Karpas-422 (cell line): ENCODE measurements around the gene BZW2. TPM values are rescaled to one million over a fixed set of nuclear protein-coding genes. Genes with fewer than 3 reads are reported as not detected.

Experiments
- DNase-seq: peaks from one replicate; pipeline ENCODE4 v3.0.0-alpha.2; 2015
- H2AFZ ChIP-seq: fragments of 200-600 bp; sonication (generic); 2 replicates; pipeline ENCODE4 v1.6.1; 2014; ENCODE audit warnings: antibody characterized with exemption, low read length, mixed read lengths
- H3K27ac ChIP-seq: fragments of 200-600 bp; sonication (generic); 2 replicates; pipeline ENCODE4 v1.5.1; 2014; ENCODE audit warnings: mild to moderate bottlenecking, low read length, moderate library complexity
- H3K27me3 ChIP-seq: fragments of 200-600 bp; sonication (generic); 2 replicates; pipeline ENCODE4 v1.6.1; 2014; ENCODE audit warnings: low read length, mixed read lengths
- H3K36me3 ChIP-seq: fragments of 200-600 bp; sonication (generic); 2 replicates; pipeline ENCODE4 v1.6.1; 2014; ENCODE audit warnings: low read length, mixed read lengths; ENCODE audit not compliant: insufficient read depth
- H3K4me1 ChIP-seq: fragments of 200-600 bp; sonication (generic); 2 replicates; pipeline ENCODE4 v1.6.1; 2014; ENCODE audit warnings: mild to moderate bottlenecking, low read length, mixed read lengths
- H3K4me2 ChIP-seq: fragments of 200-600 bp; sonication (generic); 2 replicates; pipeline ENCODE4 v1.6.1; 2014; ENCODE audit warnings: low read length, low read depth, mild to moderate bottlenecking; ENCODE audit not compliant: poor library complexity, severe bottlenecking
- H3K4me3 ChIP-seq: fragments of 200-600 bp; sonication (generic); 2 replicates; pipeline ENCODE4 v1.5.1; 2014; ENCODE audit warnings: mild to moderate bottlenecking, antibody characterized with exemption, low read length, mixed read lengths
- H3K79me2 ChIP-seq: fragments of 200-600 bp; sonication (generic); 2 replicates; pipeline ENCODE4 v1.6.1; 2014; ENCODE audit warnings: mild to moderate bottlenecking, low read length, mixed read lengths
- H3K9ac ChIP-seq: fragments of 200-600 bp; sonication (generic); 2 replicates; pipeline ENCODE4 v1.6.0; 2014; ENCODE audit warnings: low read length
- H3K9me2 ChIP-seq: fragments of 200-600 bp; sonication (generic), shearing (Covaris generic); replicated peaks from 2 replicates; pipeline ENCODE4 v1.6.0; 2014; ENCODE audit warnings: mild to moderate bottlenecking, low read length, moderate library complexity; ENCODE audit not compliant: insufficient read depth
- H3K9me3 ChIP-seq: fragments of 300-700, 200-600 bp; sonication (generic); 2 replicates; pipeline ENCODE4 v1.6.1; 2014; ENCODE audit warnings: low read length, mixed read lengths
- H4K20me1 ChIP-seq: fragments of 200-600 bp; sonication (generic); 2 replicates; pipeline ENCODE4 v1.6.1; 2014; ENCODE audit warnings: mild to moderate bottlenecking, antibody characterized with exemption, low read length, low read depth; ENCODE audit not compliant: insufficient read depth
- total RNA-seq: library from RNA; depleted of rRNA; stranded (reverse); fragments of >200 nt; shearing (Covaris generic); gene quantifications from 2 replicates; pipeline ENCODE4 v1.2.3, GENCODE V29; 2014; ENCODE audit warnings: low replicate concordance

BZW2 gene
- total RNA-seq, 1 experiment from 2014 or later = 122 TPM

DNA sequence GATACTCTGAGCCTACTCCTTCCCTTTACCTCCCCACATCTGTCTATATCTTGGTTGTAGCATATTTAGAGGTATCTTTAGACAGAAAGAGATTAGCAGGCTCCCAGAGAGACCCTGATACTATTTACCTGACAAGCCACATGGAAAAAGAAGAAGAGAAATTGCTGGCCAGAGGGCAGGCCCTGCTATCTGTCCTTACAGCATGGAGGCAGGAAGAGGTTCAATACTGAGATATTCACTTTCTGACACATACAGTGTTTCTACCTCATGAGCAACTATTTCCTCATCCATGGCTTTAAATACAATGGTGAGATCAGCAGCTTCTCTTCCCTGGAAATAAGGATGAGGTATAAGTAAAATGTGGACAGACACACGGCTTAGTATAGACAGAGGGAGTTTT is 73.7 kb downstream of the BZW2 start:
- Histone ChIP-seq H3K9me3 (no peaks in the 10 kb centered on the region), H3K4me1 (no peaks in the 10 kb centered on the region)

DNA sequence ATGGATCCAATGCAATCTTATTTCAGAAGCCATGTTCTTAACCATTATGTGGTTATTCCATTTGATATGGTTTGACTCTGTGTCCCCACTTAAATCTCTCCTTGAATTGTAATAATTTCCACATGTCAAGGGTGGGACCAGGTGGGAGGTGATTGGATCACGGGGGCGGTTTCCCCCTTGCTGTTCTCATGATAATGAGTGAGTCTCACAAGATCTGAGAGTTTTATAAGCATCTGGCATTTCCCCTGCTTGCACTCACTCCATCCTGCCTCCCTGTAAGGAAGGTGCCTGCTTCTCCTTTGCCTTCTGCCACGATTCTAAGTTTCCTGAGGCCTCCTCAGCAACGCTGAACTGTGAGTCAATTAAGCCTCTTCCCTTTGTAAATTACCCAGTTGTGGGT is 75.6 kb downstream of the BZW2 start:
- no peaks in the 10 kb centered on the region for H3K36me3 ChIP-seq

More for the DNA sequence above, 73.7 kb downstream of the BZW2 start:
- Histone ChIP-seq H4K20me1 (no peaks in the 10 kb centered on the region), H3K9me2 (no peaks in the 10 kb centered on the region), H3K4me3 (no peak overlapping the region), H3K27me3 (no peaks in the 10 kb centered on the region), H3K79me2 (no peaks in the 10 kb centered on the region), H3K9ac (no peak overlapping the region), H3K27ac (no peak overlapping the region), H3K36me3 (no peaks in the 10 kb centered on the region), H2AFZ (no peak overlapping the region), H3K4me2 (no peak overlapping the region)
- DNase-seq = no peak

DNA sequence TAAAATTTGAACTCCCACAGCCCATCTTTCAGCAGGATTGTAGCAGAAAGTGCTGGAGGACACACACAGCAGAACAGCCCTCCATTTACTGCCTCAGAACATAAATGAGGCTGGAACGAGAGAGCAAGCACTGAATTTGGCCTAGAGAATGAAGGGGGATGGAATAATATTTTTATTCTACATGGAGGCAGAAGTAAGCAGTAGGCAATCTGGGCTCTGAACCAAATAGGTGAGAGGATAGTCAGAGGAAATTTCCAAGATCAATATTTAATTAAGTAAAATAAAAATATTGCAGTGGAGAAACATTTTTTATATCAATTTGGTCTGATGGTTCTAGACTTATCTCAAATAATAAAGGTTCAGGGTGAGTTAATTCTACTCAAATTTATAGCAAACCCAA is 78.4 kb downstream of the BZW2 start:
- no peaks in the 10 kb centered on the region for H3K27me3 ChIP-seq
- no peaks in the 10 kb centered on the region for H3K36me3 ChIP-seq
- no peak overlapping the region for H3K27ac ChIP-seq

More for the DNA sequence above, 75.6 kb downstream of the BZW2 start:
- Histone ChIP-seq H3K4me1 (no peaks in the 10 kb centered on the region), H3K27ac (no peak overlapping the region), H3K9ac (no peak overlapping the region), H3K9me3 (no peaks in the 10 kb centered on the region), H3K9me2 (no peaks in the 10 kb centered on the region), H3K79me2 (no peaks in the 10 kb centered on the region), H3K27me3 (no peaks in the 10 kb centered on the region), H4K20me1 (no peaks in the 10 kb centered on the region), H2AFZ (no peak overlapping the region), H3K4me3 (no peak overlapping the region), H3K4me2 (no peak overlapping the region)
- no peak for DNase-seq

DNA sequence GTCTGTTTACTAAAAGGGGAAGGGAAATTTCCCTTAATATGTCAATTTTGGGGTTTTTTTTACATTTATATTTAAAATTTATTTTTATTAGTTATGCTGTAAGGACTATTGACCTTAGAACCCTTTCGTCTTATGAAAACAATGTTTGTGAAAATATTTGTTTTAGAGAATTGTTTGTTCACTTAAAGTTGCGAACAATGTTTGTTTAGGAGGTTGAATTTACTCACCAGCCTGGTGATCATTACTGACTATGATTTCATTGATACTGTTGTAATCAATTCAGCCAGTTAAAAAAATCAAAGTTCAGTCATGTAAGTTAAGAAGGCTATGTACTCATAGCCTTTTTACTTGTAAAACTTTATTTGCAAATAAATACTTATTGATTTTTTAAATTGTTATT is 80.2 kb downstream of the BZW2 start:
- Histone ChIP-seq H3K9me2 (no peaks in the 10 kb centered on the region), H3K27ac (no peak overlapping the region), H3K9me3 (no peaks in the 10 kb centered on the region), H3K36me3 (no peaks in the 10 kb centered on the region), H3K9ac (no peak overlapping the region), H2AFZ (no peak overlapping the region), H3K79me2 (no peaks in the 10 kb centered on the region), H4K20me1 (no peaks in the 10 kb centered on the region), H3K4me2 (no peak overlapping the region), H3K4me3 (no peak overlapping the region), H3K4me1 (no peaks in the 10 kb centered on the region), H3K27me3 (no peaks in the 10 kb centered on the region)
- DNase-seq = no peak

More for the DNA sequence above, 78.4 kb downstream of the BZW2 start:
- H3K4me2 ChIP-seq = no peak overlapping the region
- H2AFZ ChIP-seq = no peak overlapping the region
- H3K4me1 ChIP-seq = no peaks in the 10 kb centered on the region
- no peaks in the 10 kb centered on the region for H3K9me2 ChIP-seq
- no peak for DNase-seq
- no peaks in the 10 kb centered on the region for H3K9me3 ChIP-seq
- no peaks in the 10 kb centered on the region for H4K20me1 ChIP-seq
- H3K9ac ChIP-seq = no peak overlapping the region
- H3K79me2 ChIP-seq = no peaks in the 10 kb centered on the region
- no peak overlapping the region for H3K4me3 ChIP-seq

DNA sequence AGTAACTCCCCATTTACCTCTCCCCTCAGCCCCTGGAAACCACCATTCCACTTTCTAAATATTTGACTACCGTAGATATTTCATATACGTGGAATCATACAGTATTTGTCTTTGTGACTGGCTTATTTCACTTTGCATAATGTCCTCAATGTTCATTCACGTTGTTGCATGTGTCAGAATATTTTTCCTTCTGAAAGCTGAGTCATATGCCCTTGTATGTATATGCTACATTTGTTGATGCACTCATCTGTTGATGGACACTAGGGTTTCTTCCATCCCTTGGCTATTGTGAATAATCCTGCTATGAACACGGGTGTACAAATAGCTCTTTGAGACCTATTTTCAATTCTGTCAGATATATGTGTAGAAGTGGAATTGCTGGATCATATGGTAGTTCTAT is 81.8 kb downstream of the BZW2 start:
- Histone ChIP-seq H3K79me2 (no peaks in the 10 kb centered on the region), H3K9ac (no peak overlapping the region), H3K27ac (no peak overlapping the region), H3K27me3 (no peaks in the 10 kb centered on the region), H3K4me1 (no peaks in the 10 kb centered on the region), H3K9me2 (no peaks in the 10 kb centered on the region), H3K4me3 (no peak overlapping the region), H4K20me1 (no peaks in the 10 kb centered on the region), H2AFZ (no peak overlapping the region), H3K36me3 (no peaks in the 10 kb centered on the region), H3K4me2 (no peak overlapping the region), H3K9me3 (no peaks in the 10 kb centered on the region)
- DNase-seq = no peak

DNA sequence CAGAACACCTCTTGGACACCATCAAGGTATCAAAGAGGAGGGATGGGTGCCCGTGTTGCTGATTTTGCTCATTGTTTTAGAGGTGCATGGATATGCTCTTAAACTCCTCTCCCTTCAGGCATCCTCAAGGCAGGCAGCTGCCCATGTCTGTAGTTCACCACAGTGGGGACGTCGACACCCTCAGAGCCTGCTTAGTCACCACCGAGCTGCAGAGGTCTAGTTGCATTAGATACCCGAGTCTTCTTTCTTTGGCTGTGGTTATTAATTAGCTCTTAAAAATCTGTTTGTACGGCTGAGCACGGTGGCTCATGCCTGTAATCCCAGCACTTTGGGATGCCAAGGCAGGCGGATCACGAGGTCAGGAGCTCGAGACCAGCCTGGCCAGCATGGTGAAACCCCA is 82.8 kb downstream of the BZW2 start:
- no peaks in the 10 kb centered on the region for H3K9me3 ChIP-seq
- H3K9me2 ChIP-seq = no peaks in the 10 kb centered on the region
- no peaks in the 10 kb centered on the region for H4K20me1 ChIP-seq
- H3K4me2 ChIP-seq = no peak overlapping the region
- no peaks in the 10 kb centered on the region for H3K4me1 ChIP-seq
- no peak for DNase-seq
- H3K79me2 ChIP-seq = no peaks in the 10 kb centered on the region
- no peak overlapping the region for H3K4me3 ChIP-seq
- H3K27ac ChIP-seq = no peak overlapping the region
- no peak overlapping the region for H3K9ac ChIP-seq
- H2AFZ ChIP-seq = no peak overlapping the region
- no peaks in the 10 kb centered on the region for H3K36me3 ChIP-seq
- H3K27me3 ChIP-seq = no peaks in the 10 kb centered on the region

DNA sequence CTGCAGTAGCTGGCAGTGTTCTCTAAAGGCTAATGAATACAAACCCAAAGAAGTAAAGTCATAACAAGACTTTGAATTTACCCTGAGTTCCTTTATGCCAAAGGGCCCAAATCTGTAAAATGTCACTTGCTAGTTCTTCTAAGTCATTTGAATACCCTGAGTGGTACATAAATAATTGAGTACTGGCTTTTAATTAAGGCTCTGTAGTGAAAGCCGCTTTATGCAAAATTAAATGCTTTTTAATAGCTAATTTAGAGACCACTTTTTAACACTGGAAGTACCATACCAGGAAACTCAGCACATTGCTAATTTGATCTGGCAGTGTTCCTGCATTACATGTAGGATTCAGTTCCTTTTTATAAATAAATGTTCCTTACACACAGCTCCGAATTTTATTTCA is 83.6 kb downstream of the BZW2 start:
- H3K9ac ChIP-seq = no peak overlapping the region
- no peaks in the 10 kb centered on the region for H3K79me2 ChIP-seq
- H3K27ac ChIP-seq = no peak overlapping the region
- H3K36me3 ChIP-seq = no peaks in the 10 kb centered on the region
- no peak overlapping the region for H3K4me2 ChIP-seq
- no peak overlapping the region for H3K4me3 ChIP-seq
- no peaks in the 10 kb centered on the region for H3K9me3 ChIP-seq
- H3K9me2 ChIP-seq = no peaks in the 10 kb centered on the region
- H3K4me1 ChIP-seq = no peaks in the 10 kb centered on the region
- no peaks in the 10 kb centered on the region for H3K27me3 ChIP-seq
- no peak for DNase-seq
- H4K20me1 ChIP-seq = no peaks in the 10 kb centered on the region
- H2AFZ ChIP-seq = no peak overlapping the region

DNA sequence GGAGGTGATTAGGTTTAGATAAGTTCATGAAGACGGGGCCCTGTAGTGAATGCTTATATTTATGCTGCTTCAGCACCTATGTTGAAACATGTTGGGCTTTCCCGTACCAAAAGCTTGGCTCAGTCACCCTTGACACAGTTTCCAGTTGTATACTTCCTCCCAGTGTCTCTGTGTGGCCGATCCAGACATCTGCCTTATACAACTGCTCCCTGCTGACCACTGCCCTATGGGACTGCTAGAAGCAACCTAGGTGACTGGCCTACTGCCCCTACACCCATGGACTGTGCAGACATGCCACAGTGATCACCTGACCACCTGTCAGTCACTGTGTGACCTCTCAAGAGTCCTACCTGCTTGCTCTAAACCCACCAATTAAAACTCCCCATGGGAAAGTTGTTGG is 85.0 kb downstream of the BZW2 start:
- Histone ChIP-seq H3K9me3 (no peaks in the 10 kb centered on the region), H3K4me1 (no peaks in the 10 kb centered on the region), H2AFZ (no peak overlapping the region), H3K36me3 (no peaks in the 10 kb centered on the region), H4K20me1 (no peaks in the 10 kb centered on the region), H3K4me3 (no peak overlapping the region), H3K27ac (no peak overlapping the region), H3K79me2 (no peaks in the 10 kb centered on the region), H3K4me2 (no peak overlapping the region), H3K27me3 (no peaks in the 10 kb centered on the region), H3K9me2 (no peaks in the 10 kb centered on the region), H3K9ac (no peak overlapping the region)
- no peak for DNase-seq

DNA sequence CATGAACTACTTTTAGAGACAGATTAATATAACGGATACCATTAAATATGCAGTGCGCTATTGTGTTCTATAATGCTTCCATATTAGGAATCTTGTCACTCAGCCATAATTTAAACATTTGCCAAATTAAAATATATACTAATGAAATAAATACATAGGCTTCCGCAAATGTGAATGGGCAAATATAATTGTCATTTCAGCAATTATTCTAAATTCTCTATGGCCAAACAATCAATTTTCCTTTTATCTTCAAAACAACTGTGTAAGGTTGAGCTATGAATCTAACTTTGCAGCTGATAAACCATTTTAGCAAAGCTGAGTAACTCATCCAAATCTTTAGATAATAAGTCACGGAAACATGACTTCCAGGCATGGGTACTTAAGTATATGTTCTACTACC is 86.8 kb downstream of the BZW2 start:
- Histone ChIP-seq H3K36me3 (no peaks in the 10 kb centered on the region), H2AFZ (no peak overlapping the region), H3K9me3 (no peaks in the 10 kb centered on the region), H3K9me2 (no peaks in the 10 kb centered on the region), H3K27me3 (no peaks in the 10 kb centered on the region), H4K20me1 (no peaks in the 10 kb centered on the region), H3K4me2 (no peak overlapping the region), H3K4me1 (no peaks in the 10 kb centered on the region), H3K79me2 (no peaks in the 10 kb centered on the region), H3K4me3 (no peak overlapping the region), H3K27ac (no peak overlapping the region), H3K9ac (no peak overlapping the region)
- DNase-seq = no peak
